HAP-1 (cell line): ENCODE measurements around the gene ROBO2.
A peak's percentile ranks its signal among the peaks of the same experiment; 100 is the strongest.
"Not testable (repeated sequence)": the region's sequence is repeated elsewhere in the genome, so short reads cannot be mapped to it uniquely, and the experiment has no call there.

ENCODE experiments used
- DNase-seq, 2 experiments: peaks; one replicate each; pipeline ENCODE4 v3.0.0-alpha.2; 2016 to 2020; ENCODE audit warnings: low spot score in 2 of 2
- H3K27me3 ChIP-seq: fragments of 250-450 bp; sonication (Bioruptor Pico); 2 replicates; pipeline ENCODE4 v1.5.1; 2020; ENCODE audit warnings: low read depth, mild to moderate bottlenecking, moderate library complexity
- H3K36me3 ChIP-seq: fragments of 250-450 bp; sonication (Bioruptor Pico); replicated peaks from 2 replicates; pipeline ENCODE4 v1.5.1; 2020; ENCODE audit warnings: mild to moderate bottlenecking
- H3K4me1 ChIP-seq: fragments of 250-450 bp; sonication (Bioruptor Pico); 2 replicates; pipeline ENCODE4 v1.5.1; 2020; ENCODE audit warnings: mild to moderate bottlenecking
- H3K4me3 ChIP-seq: fragments of 250-450 bp; sonication (Bioruptor Pico); 2 replicates; pipeline ENCODE4 v1.5.1; 2020; ENCODE audit warnings: mild to moderate bottlenecking, moderate library complexity
- H3K9me3 ChIP-seq: fragments of 250-450 bp; sonication (Bioruptor Pico); 2 replicates; pipeline ENCODE4 v1.5.1; 2020; ENCODE audit warnings: mild to moderate bottlenecking, moderate library complexity
- in situ Hi-C: fragments of 300-500 bp; cut with MboI; formaldehyde crosslinking; loops from 3 replicates; pipeline ENCODE4 v1.14.3; 2020; ENCODE audit warnings: low sequenced_read_pairs, inconsistent platforms, mixed read lengths

Gene ROBO2

DNA sequence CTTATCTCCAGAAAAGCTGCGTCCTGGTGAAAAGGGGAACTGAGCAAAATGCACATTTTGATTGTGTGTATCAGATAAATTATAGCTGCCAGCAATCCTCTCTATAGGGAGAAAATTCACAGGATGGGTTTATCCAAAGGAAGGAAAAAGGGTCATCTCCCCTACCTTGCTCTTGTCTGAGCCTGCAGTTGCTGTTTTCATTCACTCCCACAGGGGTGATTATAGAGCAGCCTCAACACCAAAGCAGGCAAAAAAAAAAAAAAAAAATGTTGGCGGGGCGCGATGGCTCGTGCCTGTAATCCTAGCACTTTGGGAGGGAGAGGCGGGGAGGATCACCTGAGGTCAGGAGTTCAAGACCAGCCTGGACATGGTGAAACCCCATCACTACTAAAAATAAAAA lies 333.7 kb downstream of the ROBO2 start:
- no peaks in the 10 kb centered on the region for H3K36me3 ChIP-seq
- no peak for DNase-seq
- in situ Hi-C loops = no loop called here
- H3K9me3 ChIP-seq = no peaks in the 10 kb centered on the region
- H3K4me1 ChIP-seq = 0 out of 2 replicates have a peak, but pooled peaks cover 2% of the 10 kb centered on the region
- H3K27me3 ChIP-seq = no peaks in the 10 kb centered on the region
- H3K4me3 ChIP-seq = no peak overlapping the region

DNA sequence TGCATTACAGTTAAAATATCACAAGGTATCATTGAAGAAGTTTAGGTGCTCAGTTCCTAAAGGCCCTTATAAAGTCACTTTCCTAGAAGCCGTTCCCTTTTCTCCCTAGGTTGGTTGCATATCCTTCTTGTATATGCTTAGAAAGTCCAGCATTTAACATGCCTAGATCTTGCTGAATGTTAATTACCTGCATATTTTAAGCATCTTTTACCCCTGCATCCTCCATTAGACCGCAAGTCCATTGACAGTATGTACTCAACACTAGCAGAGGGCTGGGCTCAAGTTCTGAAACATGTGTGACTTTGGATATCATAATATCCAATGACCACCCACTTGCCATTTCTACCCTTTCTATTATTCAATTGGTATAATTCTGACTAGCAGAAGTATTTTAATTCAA lies 336.6 kb downstream of the ROBO2 start:
- no peak for DNase-seq
- in situ Hi-C loops = no loop called here
- H3K9me3 ChIP-seq = no peaks in the 10 kb centered on the region
- no peaks in the 10 kb centered on the region for H3K27me3 ChIP-seq
- no peaks in the 10 kb centered on the region for H3K36me3 ChIP-seq
- H3K4me3 ChIP-seq = no peak overlapping the region
- 0 out of 2 replicates have a peak, but pooled peaks cover 2% of the 10 kb centered on the region for H3K4me1 ChIP-seq

DNA sequence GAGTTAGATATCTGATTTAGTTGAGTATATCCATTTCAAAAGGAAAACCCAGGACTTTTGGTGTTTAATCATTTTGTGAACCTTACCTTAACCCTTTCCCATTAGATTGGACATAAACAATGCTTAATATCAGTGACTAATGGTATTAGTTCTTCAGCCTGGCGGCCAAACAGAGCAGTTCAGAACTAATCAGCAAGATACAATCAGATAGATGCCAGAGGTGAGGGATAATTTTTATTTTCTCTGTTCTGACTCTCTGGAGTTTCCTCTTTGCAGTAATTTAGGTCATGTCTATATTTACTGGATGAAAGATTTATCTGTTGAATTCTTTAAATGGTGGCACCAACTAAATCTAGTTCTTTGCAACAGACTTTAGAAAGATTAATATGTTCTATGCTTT lies 337.8 kb downstream of the ROBO2 start:
- Histone ChIP-seq H3K9me3 (no peaks in the 10 kb centered on the region), H3K4me3 (no peak overlapping the region), H3K4me1 (no peaks in the 10 kb centered on the region), H3K36me3 (no peaks in the 10 kb centered on the region), H3K27me3 (no peaks in the 10 kb centered on the region)
- in situ Hi-C loops = no loop called here
- no peak for DNase-seq

DNA sequence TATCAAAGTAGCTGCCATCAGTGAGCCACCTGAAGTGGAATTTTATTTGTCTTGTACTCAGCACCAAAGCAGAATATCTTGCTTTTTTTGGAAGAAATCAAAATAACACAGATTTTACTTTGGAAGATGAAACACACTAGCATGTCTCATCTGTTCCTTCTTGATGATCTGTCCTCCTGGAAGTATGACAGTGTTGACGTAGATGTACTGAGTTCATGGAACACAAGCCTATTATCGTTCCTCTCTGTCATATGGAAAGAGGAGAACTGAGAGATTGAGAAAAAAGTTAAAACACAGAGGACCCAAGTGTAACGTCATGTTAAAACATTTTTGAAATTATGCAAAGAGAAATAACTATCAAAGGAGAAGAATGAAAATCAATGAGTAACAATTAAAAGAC lies 340.2 kb downstream of the ROBO2 start:
- Histone ChIP-seq H3K4me1 (no peaks in the 10 kb centered on the region), H3K4me3 (no peak overlapping the region), H3K27me3 (no peaks in the 10 kb centered on the region), H3K9me3 (no peaks in the 10 kb centered on the region), H3K36me3 (no peaks in the 10 kb centered on the region)
- in situ Hi-C loops = no loop called here
- no peak for DNase-seq

- DNase-seq = no peak
- in situ Hi-C loops = no loop called here
- H3K27me3 ChIP-seq = no peaks in the 10 kb centered on the region
- no peaks in the 10 kb centered on the region for H3K36me3 ChIP-seq
- no peak overlapping the region for H3K4me3 ChIP-seq
- no peaks in the 10 kb centered on the region for H3K9me3 ChIP-seq
- H3K4me1 ChIP-seq = no peaks in the 10 kb centered on the region
These were observed 341.5 kb downstream of the ROBO2 start for GRCh38 chr3:77381431-77381830.

- H3K4me3 ChIP-seq = no peak overlapping the region
- no peaks in the 10 kb centered on the region for H3K4me1 ChIP-seq
- no peaks in the 10 kb centered on the region for H3K27me3 ChIP-seq
- H3K36me3 ChIP-seq = no peaks in the 10 kb centered on the region
- H3K9me3 ChIP-seq = no peaks in the 10 kb centered on the region
- in situ Hi-C loops = no loop called here
- DNase-seq = no peak
These were observed 352.3 kb downstream of the ROBO2 start for GRCh38 chr3:77392181-77392580.

- no peaks in the 10 kb centered on the region for H3K4me1 ChIP-seq
- H3K27me3 ChIP-seq = no peaks in the 10 kb centered on the region
- H3K4me3 ChIP-seq = no peak overlapping the region
- DNase-seq = no peak
- H3K9me3 ChIP-seq = no peaks in the 10 kb centered on the region
- in situ Hi-C loops = no loop called here
- H3K36me3 ChIP-seq = no peaks in the 10 kb centered on the region
These were observed 354.1 kb downstream of the ROBO2 start for GRCh38 chr3:77394046-77394445.

DNA sequence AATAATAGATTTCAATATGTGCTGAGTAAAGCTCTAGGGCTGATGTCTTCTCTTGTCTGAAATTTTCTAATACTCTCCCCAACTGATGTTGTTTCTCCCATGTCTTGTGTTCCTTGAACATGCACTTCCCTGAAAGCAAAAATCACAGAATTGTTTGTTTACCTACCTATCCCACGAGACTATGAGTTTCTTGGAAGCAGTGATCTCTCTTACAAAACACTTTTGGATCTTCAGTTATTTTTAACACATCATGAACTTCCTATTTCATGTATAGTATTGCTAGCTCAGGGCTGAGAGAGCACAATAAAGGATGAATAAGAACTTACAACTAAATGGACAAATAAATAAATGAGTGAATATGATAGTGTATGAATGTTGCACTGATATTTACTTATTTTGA lies 365.0 kb downstream of the ROBO2 start:
- Histone ChIP-seq H3K9me3 (no peaks in the 10 kb centered on the region; the same call in 1 of the 2 replicates), H3K4me1 (no peaks in the 10 kb centered on the region), H3K36me3 (no peaks in the 10 kb centered on the region), H3K27me3 (no peaks in the 10 kb centered on the region), H3K4me3 (no peak overlapping the region)
- in situ Hi-C loops = no loop called here
- DNase-seq = no peak

DNA sequence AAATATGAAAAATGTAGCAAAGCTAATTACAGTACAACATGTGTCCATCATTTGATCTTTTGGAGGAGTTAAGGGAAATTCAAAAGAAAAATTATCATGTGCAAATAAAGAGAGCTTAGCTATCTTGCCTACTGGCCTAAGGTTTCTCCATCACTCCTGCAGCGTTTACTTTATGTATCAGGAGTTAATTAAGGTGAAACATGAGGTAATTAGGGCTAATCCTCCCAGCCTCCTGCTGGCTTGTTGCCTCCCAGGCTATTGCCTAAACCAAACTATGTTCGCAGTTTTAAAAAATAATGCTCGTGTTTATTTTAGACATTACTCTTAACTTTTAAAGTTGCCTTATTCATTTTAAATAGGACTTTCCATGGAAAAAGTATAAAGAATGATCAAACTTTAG lies 367.5 kb downstream of the ROBO2 start:
- Histone ChIP-seq H3K4me3 (no peak overlapping the region), H3K27me3 (no peaks in the 10 kb centered on the region), H3K4me1 (no peaks in the 10 kb centered on the region), H3K36me3 (no peaks in the 10 kb centered on the region), H3K9me3 (no peaks in the 10 kb centered on the region; the same call in 1 of the 2 replicates)
- DNase-seq = no peak
- in situ Hi-C loops = no loop called here

DNA sequence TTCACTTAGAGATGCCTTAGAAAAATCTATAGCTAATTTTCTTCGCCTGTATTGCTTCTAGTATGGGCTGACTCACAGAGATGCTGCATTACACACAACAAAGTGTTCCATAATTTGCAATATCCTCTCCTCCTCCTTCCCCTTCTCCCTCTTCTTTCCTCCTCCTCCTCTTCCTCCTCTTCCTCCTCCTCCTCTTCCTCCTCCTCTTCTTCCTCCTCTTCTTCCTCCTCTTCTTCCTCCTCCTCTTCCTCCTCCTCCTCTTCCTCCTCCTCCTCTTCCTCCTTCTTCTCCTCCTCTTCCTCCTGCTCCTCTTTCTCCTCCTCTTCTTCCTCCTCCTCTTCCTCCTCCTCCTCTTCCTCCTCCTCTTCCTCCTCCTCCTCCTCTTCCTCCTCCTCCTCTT lies 370.4 kb downstream of the ROBO2 start:
- in situ Hi-C loops, H3K36me3 ChIP-seq, H3K9me3 ChIP-seq, H3K27me3 ChIP-seq, H3K4me3 ChIP-seq, H3K4me1 ChIP-seq, DNase-seq: not testable (repeated sequence)

- no peak overlapping the region for H3K4me3 ChIP-seq
- DNase-seq = no peak
- no peaks in the 10 kb centered on the region; the same call in 1 of the 2 replicates for H3K9me3 ChIP-seq
- in situ Hi-C loops = no loop called here
- no peaks in the 10 kb centered on the region for H3K4me1 ChIP-seq
- no peaks in the 10 kb centered on the region for H3K27me3 ChIP-seq
- H3K36me3 ChIP-seq = no peaks in the 10 kb centered on the region
These were observed 371.4 kb downstream of the ROBO2 start for GRCh38 chr3:77411334-77411733.

DNA sequence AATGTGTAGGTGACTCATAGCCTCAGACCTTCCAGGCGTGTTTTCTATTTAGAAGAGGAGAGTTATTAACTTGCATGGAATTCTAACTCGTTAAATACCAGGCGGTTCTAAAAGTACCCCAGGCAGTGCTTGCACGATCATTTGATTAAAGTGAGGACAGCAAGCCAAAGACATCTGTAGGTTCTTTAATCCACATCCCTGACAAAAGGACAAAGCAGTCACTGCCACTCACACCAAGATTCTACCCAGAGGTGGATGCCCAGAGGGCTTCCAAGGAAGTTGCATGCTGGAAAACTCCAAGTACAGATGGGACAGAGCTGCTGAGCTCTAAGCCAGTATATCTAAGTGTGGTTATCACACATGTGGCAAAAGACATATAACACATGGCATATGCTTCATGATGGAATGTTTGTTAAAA lies 372.1 kb downstream of the ROBO2 start:
- H3K9me3 ChIP-seq = no peaks in the 10 kb centered on the region; the same call in 1 of the 2 replicates
- peak; percentile 7 to 13 for DNase-seq
- no peak overlapping the region for H3K4me3 ChIP-seq
- H3K27me3 ChIP-seq = no peaks in the 10 kb centered on the region
- no peaks in the 10 kb centered on the region for H3K4me1 ChIP-seq
- no peaks in the 10 kb centered on the region for H3K36me3 ChIP-seq
- in situ Hi-C loops = no loop called here

GRCh38 chr3:77412584-77412983 lies 372.7 kb downstream of the ROBO2 start:
- no peak overlapping the region for H3K4me3 ChIP-seq
- H3K4me1 ChIP-seq = no peaks in the 10 kb centered on the region
- in situ Hi-C loops = no loop called here
- H3K36me3 ChIP-seq = no peaks in the 10 kb centered on the region
- no peaks in the 10 kb centered on the region; the same call in 1 of the 2 replicates for H3K9me3 ChIP-seq
- H3K27me3 ChIP-seq = no peaks in the 10 kb centered on the region
- no peak for DNase-seq

- Histone ChIP-seq H3K4me3 (no peak overlapping the region), H3K27me3 (no peaks in the 10 kb centered on the region), H3K36me3 (no peaks in the 10 kb centered on the region), H3K4me1 (peaks cover 3% of the 10 kb centered on the region; the same call in 1 of the 2 replicates), H3K9me3 (no peaks in the 10 kb centered on the region; the same call in 1 of the 2 replicates)
- no peak for DNase-seq
- in situ Hi-C loops = no loop called here
These were observed 375.0 kb downstream of the ROBO2 start for GRCh38 chr3:77414881-77415280.

DNA sequence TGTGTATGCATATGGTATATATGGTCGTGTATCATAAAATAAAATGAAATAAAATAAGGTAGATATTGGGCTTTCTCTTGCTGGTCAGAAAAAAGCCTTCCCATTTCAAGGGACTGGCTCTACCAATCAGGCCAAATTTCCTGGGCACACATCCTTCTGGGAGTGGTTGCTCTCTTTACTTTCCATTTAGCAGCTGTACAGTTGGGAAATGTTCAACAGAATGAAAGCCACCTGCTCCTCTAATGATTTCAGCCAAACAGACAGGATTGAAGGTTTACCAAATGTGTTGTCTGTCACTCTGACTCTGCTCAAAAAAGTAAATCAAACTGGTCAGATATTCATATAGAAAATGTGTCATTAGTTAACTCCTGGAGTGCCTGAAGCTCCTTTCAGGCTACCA lies 380.4 kb downstream of the ROBO2 start:
- DNase-seq = no peak
- Histone ChIP-seq H3K27me3 (no peaks in the 10 kb centered on the region), H3K4me1 (peaks cover 3% of the 10 kb centered on the region; the same call in 1 of the 2 replicates), H3K36me3 (no peaks in the 10 kb centered on the region), H3K4me3 (no peak overlapping the region), H3K9me3 (no peaks in the 10 kb centered on the region)
- in situ Hi-C loops = no loop called here
